GM10266 (cell line): Measurements from ENCODE around the gene FNIP2.
"Not testable (repeated sequence)": the region's sequence is repeated elsewhere in the genome, so short reads cannot be mapped to it uniquely, and the experiment has no call there.

Experiments
- DNase-seq: peaks from one replicate; pipeline ENCODE4 v3.0.0; 2012; ENCODE audit errors: extremely low spot score
- TF ChIP-seq, protein P1 (sequence below): IDR thresholded peaks from 2 replicates; pipeline ENCODE4 v1.5.1; 2012; ENCODE audit warnings: mild to moderate bottlenecking, low read depth; ENCODE audit not compliant: control insufficient read depth, insufficient read depth; ENCODE audit errors: missing control alignments

The FNIP2 gene

DNA sequence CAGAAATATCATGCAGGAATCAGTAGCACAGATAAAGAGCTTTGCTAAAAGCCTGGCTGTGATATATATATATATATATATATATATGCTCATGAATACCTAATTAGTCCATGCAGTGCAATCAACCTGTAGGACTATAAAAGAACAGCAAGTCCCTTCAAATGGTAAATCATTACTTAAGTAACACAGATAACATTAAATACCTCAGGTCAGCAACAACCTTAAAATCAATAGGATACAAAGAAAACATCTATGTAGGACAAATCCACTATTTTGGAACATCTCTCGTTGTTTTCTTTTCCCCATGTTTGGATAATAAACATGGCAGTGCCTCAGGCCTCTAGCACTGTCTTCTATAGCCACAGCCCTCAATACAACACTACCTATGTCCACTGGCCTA, 106.6 kb downstream of the FNIP2 start:
- TF ChIP-seq, protein P1, sequence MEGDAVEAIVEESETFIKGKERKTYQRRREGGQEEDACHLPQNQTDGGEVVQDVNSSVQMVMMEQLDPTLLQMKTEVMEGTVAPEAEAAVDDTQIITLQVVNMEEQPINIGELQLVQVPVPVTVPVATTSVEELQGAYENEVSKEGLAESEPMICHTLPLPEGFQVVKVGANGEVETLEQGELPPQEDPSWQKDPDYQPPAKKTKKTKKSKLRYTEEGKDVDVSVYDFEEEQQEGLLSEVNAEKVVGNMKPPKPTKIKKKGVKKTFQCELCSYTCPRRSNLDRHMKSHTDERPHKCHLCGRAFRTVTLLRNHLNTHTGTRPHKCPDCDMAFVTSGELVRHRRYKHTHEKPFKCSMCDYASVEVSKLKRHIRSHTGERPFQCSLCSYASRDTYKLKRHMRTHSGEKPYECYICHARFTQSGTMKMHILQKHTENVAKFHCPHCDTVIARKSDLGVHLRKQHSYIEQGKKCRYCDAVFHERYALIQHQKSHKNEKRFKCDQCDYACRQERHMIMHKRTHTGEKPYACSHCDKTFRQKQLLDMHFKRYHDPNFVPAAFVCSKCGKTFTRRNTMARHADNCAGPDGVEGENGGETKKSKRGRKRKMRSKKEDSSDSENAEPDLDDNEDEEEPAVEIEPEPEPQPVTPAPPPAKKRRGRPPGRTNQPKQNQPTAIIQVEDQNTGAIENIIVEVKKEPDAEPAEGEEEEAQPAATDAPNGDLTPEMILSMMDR = no peak

GRCh38 chr4:158877069-158877468, 108.2 kb downstream of the FNIP2 start:
- no peak for DNase-seq
- TF ChIP-seq, protein P1 = no peak

More for the DNA sequence above, 106.6 kb downstream of the FNIP2 start:
- no peak for DNase-seq

GRCh38 chr4:158882142-158882541, 113.3 kb downstream of the FNIP2 start:
- DNase-seq = not testable (repeated sequence)

- DNase-seq = no peak
- TF ChIP-seq, protein P1 = no peak
These were observed 115.5 kb downstream of the FNIP2 start for GRCh38 chr4:158884280-158884679.

- TF ChIP-seq, protein P1 = no peak
- no peak for DNase-seq
These were observed 116.7 kb downstream of the FNIP2 start for GRCh38 chr4:158885564-158885963.

- no peak for DNase-seq
- TF ChIP-seq, protein P1 = no peak
These were observed 121.5 kb downstream of the FNIP2 start for GRCh38 chr4:158890294-158890693.

- DNase-seq = no peak
- TF ChIP-seq, protein P1 = no peak
These were observed 122.4 kb downstream of the FNIP2 start for GRCh38 chr4:158891256-158891655.

GRCh38 chr4:158894826-158895225, 126.0 kb downstream of the FNIP2 start:
- TF ChIP-seq, protein P1 = no peak
- no peak for DNase-seq
